ENCODE measurements around the gene SHH.

DNA sequence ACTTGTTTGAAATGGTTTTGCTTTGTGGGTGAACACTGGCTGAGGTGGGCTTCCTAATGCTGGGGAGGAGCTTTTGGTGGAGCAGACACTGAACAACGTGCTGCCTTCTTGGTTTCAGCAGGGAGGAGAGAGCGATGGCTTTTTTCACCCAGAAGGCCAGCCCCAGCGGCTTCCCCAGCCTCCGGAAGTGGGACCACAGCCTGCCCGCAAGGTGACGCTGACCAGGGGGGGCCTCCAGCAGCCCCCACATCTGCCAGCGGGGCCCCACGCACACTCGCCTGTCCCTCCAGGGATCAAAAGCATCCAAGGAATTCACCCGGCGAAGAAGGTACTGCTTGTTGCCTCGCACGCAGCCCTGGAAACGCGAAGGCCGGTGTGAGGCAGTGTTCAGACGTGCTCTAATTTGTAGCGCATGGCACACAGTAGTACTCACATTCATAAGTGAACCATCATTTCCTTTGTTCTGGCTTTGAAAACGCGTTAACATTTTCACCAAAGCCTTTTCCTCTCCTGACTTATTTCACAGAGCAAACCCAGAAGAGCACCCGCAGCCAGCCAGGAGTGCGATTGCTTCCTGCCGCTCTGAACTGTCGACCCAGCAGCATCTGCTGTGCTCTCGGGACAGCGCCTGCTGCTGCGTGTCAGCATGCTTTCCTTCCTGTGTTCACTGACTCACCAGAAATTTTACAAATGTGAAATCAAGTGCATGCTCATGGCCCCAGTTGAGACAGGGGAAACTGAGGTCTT lies 48.4 kb downstream of the SHH start:
- TF ChIP-seq CTCF (IDR thresholded peaks at IDR 0.05) = no peak
- no peak for TF ChIP-seq MLX (CRISPR knock-in tag; IDR thresholded peaks at IDR 0.05)

Data from WTC11 (cell line).